Spleen (tissue), 11 donors: Measurements from ENCODE around the gene MYO1D. TPM values are rescaled to one million over a fixed set of nuclear protein-coding genes. Genes with fewer than 3 reads are reported as not detected.

Experiments used
- DNase-seq: peaks from one replicate; pipeline ENCODE4 v3.0.0-alpha.2; 2020
- H3K27ac ChIP-seq, 8 donors: fragments of 200-600 bp; sonication (generic) in 7 of 8; 1 replicate in 4 of 8; 2 replicates in 4 of 8; pipeline versions ENCODE4 v1.5.0 to v1.8.0; 2016 to 2021; ENCODE audit warnings: inconsistent platforms in 4 of 8, mild to moderate bottlenecking in 4 of 8, moderate library complexity in 1 of 8
- H3K27me3 ChIP-seq, 7 donors: fragments of 200-600 bp; sonication (generic) in 6 of 7; replicated peaks in 1 of 7; 1 replicate in 4 of 7; 2 replicates in 3 of 7; pipeline versions ENCODE4 v1.5.0 to v1.8.0; 2016 to 2021; ENCODE audit warnings: inconsistent platforms in 3 of 7, mild to moderate bottlenecking in 1 of 7
- H3K36me3 ChIP-seq, 6 donors: fragments of 200-600 bp; sonication (generic) in 5 of 6; 1 replicate in 4 of 6; 2 replicates in 2 of 6; pipeline versions ENCODE4 v1.5.0 to v1.8.0; 2016 to 2021; ENCODE audit warnings: inconsistent platforms in 2 of 6
- H3K4me1 ChIP-seq, 6 donors: fragments of 200-600 bp; sonication (generic) in 5 of 6; 1 replicate in 3 of 6; 2 replicates in 3 of 6; pipeline versions ENCODE4 v1.5.0 to v1.8.0; 2016 to 2021; ENCODE audit warnings: inconsistent platforms in 3 of 6
- H3K4me3 ChIP-seq, 8 donors: fragments of 200-600 bp; sonication (generic) in 7 of 8; 1 replicate in 4 of 8; 2 replicates in 4 of 8; pipeline versions ENCODE4 v1.5.0 to v1.8.0; 2016 to 2021; ENCODE audit warnings: inconsistent platforms in 4 of 8, mild to moderate bottlenecking in 4 of 8, moderate library complexity in 2 of 8
- H3K9me3 ChIP-seq, 8 donors: fragments of 200-600 bp; sonication (generic) in 7 of 8; 1 replicate in 4 of 8; 2 replicates in 4 of 8; pipeline versions ENCODE4 v1.5.0 to v1.8.0; 2016 to 2021; ENCODE audit warnings: inconsistent platforms in 4 of 8
- POLR2A ChIP-seq, 3 donors: fragments of 450-650 bp; IDR thresholded peaks; one replicate each; pipeline ENCODE4 v1.5.1; 2017; ENCODE audit warnings: antibody characterized with exemption in 3 of 3, mild to moderate bottlenecking in 1 of 3
- POLR2AphosphoS5 ChIP-seq, 3 donors: sonication (generic); formaldehyde crosslinking; IDR thresholded peaks; one replicate each; pipeline ENCODE4 v1.5.1; 2017; ENCODE audit warnings: antibody characterized with exemption in 3 of 3
- WGBS, 5 donors: extraction: QIAGEN DNeasy Blood & Tissue Kit in 3 of 5; methylation state at CpG; one replicate each; pipeline versions ENCODE4 v1.1.5 to v1.1.7; 2013 to 2018; 5-methylcytosine and 5-hydroxymethylcytosine counted together
- intact Hi-C: fragments of 100-400 bp; cut with DNase I; formaldehyde crosslinking; loops from one replicate; pipeline ENCODE4 v1.15.0; 2023; ENCODE audit warnings: low total_unique reads
- polyA plus RNA-seq, 3 donors: library from polyadenylated mRNA; stranded (reverse); fragments of 200-250 nt; gene quantifications; one replicate each; pipeline ENCODE4 v1.2.1, GENCODE V29; 2013
- total RNA-seq, 7 donors: library from RNA; depleted of rRNA in 3 of 7; stranded (reverse); fragments of >200 nt in 3 of 7; fragmentation: NEBNext Ultra II Directional in 4 of 7; extraction: Animal tissue kit (Norgen Biotek cat#: 25700) in 4 of 7; gene quantifications; one replicate each; pipeline versions ENCODE4 v1.1.0 to v1.2.1, GENCODE V29; 2016 to 2021
- TF ChIP-seq, protein P1 (sequence below), 11 experiments: fragments of 200-600 bp in 7 of 11; fragments of 450-650 bp in 4 of 11; sonication (generic) in 4 of 11; IDR thresholded peaks in 8 of 11; conservative IDR thresholded peaks in 3 of 11; 1 replicate in 7 of 11; 2 replicates in 4 of 11; pipeline versions ENCODE4 v1.4.0 to v1.8.0; 2016 to 2021; ENCODE audit warnings: antibody characterized with exemption in 11 of 11, inconsistent platforms in 4 of 11, mild to moderate bottlenecking in 1 of 11
- donor health status: healthy with polysubstance abuse.
- donor health status: DM: no; HTN: no; CAD: no; lungs with moderate emphysema.
- donor health status: DM: no; HTN: no; CAD: no.
- donor health status: Bipolar disorder and iron deficiency.
- donor health status: healthy.
- donor health status: DM: no; HTN: no; CAD: no.
- donor health status: DM: yes; HTN: yes; CAD: no.

MYO1D gene
- total and polyA plus RNA-seq, 10 donors = 2.3 to 36.4 (median 23.4) TPM

DNA sequence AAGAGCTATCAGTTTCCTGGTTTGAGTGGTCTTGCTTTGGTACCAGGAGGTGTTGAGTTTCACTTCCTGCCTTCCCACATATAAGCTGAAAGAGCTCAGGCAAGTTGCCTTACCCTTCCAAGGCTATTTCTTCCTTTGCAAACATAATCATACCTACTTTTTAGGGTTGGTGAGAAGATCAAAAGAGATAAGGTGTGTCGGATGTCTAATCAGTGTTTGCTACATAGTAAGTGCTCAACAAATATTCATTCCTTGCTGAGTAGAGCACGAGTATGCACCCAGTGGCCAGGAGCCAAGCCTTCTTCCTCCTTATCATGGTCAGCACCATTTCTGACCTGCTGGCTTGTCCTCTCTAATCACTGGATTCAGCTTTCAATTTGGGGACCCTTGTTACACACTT is 38.3 kb upstream of the MYO1D start:
- intact Hi-C loops = loop anchor here (10.0 kb wide), 1 partner anchor 130 kb away; no protein-coding TSS in a partner anchor
- 62 to 85% (median 68%) methylated on average over 2 of the region's 2 CpGs for WGBS, 5 donors
- no peak for DNase-seq

DNA sequence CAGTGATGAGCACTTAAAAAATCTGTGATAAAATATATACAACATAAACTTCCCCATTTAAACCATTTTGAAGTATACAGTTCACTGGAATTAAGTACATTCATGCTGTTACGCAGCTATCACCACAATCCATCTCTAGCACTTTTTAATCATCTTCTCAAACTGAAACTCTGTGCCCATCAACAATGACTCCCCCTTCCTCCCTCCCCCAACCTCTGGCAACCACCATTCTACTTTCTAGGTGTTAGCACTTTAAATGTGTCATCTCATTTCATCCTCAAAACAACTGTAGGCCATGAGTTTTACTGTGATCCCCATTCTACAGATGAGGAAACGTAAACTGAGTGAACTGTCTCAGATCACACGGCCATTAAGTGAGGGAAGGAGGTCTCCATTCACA is 37.3 kb upstream of the MYO1D start:
- Histone ChIP-seq H3K4me1 (peaks cover 0 to 17% (median 3%) of the 10 kb centered on the region in 6 donors), H3K27me3 (no peaks in the 10 kb centered on the region), H3K4me3 (no peak overlapping the region), H3K36me3 (no peaks in the 10 kb centered on the region), H3K9me3 (no peaks in the 10 kb centered on the region), H3K27ac (no peak overlapping the region)
- intact Hi-C loops = loop anchor here (10.0 kb wide), 1 partner anchor 129 kb away; no protein-coding TSS in a partner anchor
- TF ChIP-seq POLR2A (IDR thresholded peaks at IDR 0.05) = no peak
- TF ChIP-seq, protein P1, sequence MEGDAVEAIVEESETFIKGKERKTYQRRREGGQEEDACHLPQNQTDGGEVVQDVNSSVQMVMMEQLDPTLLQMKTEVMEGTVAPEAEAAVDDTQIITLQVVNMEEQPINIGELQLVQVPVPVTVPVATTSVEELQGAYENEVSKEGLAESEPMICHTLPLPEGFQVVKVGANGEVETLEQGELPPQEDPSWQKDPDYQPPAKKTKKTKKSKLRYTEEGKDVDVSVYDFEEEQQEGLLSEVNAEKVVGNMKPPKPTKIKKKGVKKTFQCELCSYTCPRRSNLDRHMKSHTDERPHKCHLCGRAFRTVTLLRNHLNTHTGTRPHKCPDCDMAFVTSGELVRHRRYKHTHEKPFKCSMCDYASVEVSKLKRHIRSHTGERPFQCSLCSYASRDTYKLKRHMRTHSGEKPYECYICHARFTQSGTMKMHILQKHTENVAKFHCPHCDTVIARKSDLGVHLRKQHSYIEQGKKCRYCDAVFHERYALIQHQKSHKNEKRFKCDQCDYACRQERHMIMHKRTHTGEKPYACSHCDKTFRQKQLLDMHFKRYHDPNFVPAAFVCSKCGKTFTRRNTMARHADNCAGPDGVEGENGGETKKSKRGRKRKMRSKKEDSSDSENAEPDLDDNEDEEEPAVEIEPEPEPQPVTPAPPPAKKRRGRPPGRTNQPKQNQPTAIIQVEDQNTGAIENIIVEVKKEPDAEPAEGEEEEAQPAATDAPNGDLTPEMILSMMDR (IDR thresholded peaks at IDR 0.05 in 8 of 11, conservative IDR thresholded peaks at IDR 0.05 in 3 of 11) = no peak
- TF ChIP-seq POLR2AphosphoS5 (IDR thresholded peaks at IDR 0.05) = no peak
- DNase-seq = no peak
- WGBS, 5 donors = 79 to 92% (median 86%) methylated on average over 3 of the region's 3 CpGs

More for the DNA sequence above, 38.3 kb upstream of the MYO1D start:
- no peak overlapping the region for H3K4me3 ChIP-seq
- no peaks in the 10 kb centered on the region for H3K36me3 ChIP-seq
- no peak overlapping the region for H3K27ac ChIP-seq
- peaks cover 0 to 11% (median under 1%) of the 10 kb centered on the region in 6 donors for H3K4me1 ChIP-seq
- no peak for TF ChIP-seq POLR2A (IDR thresholded peaks at IDR 0.05)
- TF ChIP-seq, protein P1 (IDR thresholded peaks at IDR 0.05 in 8 of 11, conservative IDR thresholded peaks at IDR 0.05 in 3 of 11) = no peak
- TF ChIP-seq POLR2AphosphoS5 (IDR thresholded peaks at IDR 0.05) = no peak
- no peaks in the 10 kb centered on the region for H3K9me3 ChIP-seq
- H3K27me3 ChIP-seq = no peaks in the 10 kb centered on the region

DNA sequence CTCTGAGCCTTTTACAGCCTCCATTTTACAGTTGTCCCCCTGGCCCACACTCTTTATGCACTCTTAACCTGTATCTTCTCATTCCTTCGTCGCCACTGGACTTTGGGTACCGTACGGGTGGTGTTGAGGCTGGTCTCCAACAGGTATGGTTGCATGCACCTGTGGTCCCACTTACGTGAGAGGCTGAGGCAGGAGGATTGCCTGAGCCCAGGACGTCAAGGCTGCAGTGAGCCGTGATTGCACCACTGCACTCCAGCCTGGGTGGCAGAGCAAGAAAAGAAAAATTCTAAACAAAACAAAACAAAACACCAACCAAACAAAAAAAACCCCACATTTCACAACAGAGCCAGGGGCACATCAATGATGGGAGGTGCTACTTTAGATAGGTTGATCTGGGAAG is 36.7 kb upstream of the MYO1D start:
- intact Hi-C loops = loop anchor here (10.0 kb wide), 1 partner anchor 129 kb away; no protein-coding TSS in a partner anchor
- Histone ChIP-seq H3K27me3 (no peaks in the 10 kb centered on the region), H3K4me1 (peaks cover 0 to 17% (median 3%) of the 10 kb centered on the region in 6 donors), H3K4me3 (no peak overlapping the region), H3K36me3 (no peaks in the 10 kb centered on the region), H3K9me3 (no peaks in the 10 kb centered on the region), H3K27ac (no peak overlapping the region)
- DNase-seq = no peak
- WGBS, 5 donors = 80 to 97% (median 94%) methylated on average over 7 of the region's 7 CpGs
- TF ChIP-seq POLR2AphosphoS5 (IDR thresholded peaks at IDR 0.05) (no peak), POLR2A (IDR thresholded peaks at IDR 0.05) (no peak)
- TF ChIP-seq, protein P1 (IDR thresholded peaks at IDR 0.05 in 8 of 11, conservative IDR thresholded peaks at IDR 0.05 in 3 of 11) = no peak

DNA sequence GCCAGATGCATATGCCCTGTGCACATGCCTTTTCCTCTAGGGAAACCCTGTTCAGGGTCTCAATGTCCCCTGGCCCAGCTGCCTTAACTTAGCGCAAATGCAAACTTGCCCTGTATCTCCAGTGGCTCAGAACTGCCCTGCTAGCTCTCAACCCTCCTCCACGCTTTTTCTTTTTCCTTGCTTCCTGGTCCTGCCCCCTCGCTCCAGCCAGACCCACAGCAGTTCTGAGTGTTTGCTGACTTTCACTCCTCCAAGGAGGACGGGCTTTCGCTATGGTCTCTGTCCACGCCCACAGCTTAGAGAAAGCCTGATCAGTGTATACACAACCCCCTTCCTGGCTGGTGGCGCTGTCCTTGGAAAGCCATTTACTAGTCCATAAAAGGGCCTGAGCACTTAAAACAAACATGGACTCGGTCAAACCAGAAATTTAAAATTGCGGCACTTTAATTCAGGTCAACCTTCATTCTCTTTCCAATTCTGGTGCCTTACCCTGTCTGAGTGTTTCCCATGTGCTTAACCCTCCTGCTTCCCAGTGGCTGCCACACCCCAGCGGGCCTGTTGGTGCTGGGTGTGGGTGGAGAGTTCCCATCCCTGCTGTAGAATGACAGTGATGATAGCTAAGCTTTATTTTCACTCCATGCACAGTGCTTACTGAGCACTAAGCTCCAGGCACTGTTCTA is 35.4 kb upstream of the MYO1D start:
- intact Hi-C loops = loop anchor here (10.0 kb wide), 1 partner anchor 128 kb away; no protein-coding TSS in a partner anchor
- H3K36me3 ChIP-seq = no peaks in the 10 kb centered on the region
- H3K9me3 ChIP-seq = no peaks in the 10 kb centered on the region
- TF ChIP-seq POLR2A (IDR thresholded peaks at IDR 0.05) (no peak), POLR2AphosphoS5 (IDR thresholded peaks at IDR 0.05) (peak in 2 of 3 donors; percentile 26 to 54)
- TF ChIP-seq, protein P1 (IDR thresholded peaks at IDR 0.05 in 8 of 11, conservative IDR thresholded peaks at IDR 0.05 in 3 of 11) = no peak
- 56 to 75% (median 66%) methylated on average over 10 of the region's 10 CpGs for WGBS, 5 donors
- H3K27ac ChIP-seq = peak overlapping the region in 7 of 8 donors; percentile 15 to 76 (median 61)
- H3K27me3 ChIP-seq = no peaks in the 10 kb centered on the region
- peaks cover 0 to 17% (median 3%) of the 10 kb centered on the region in 6 donors for H3K4me1 ChIP-seq
- H3K4me3 ChIP-seq = peak overlapping the region in 2 of 8 donors; percentile 5 to 10
- no peak for DNase-seq
